DOHH2 (cell line): Measurements from ENCODE around the gene MYCBP2.

Experiments used
- EZH2phosphoT487 ChIP-seq: fragments of 200-600 bp; sonication (generic); IDR thresholded peaks from 2 replicates; pipeline ENCODE4 v1.6.1; 2017; ENCODE audit warnings: borderline replicate concordance, mild to moderate bottlenecking, antibody characterized with exemption, low read length, moderate library complexity, mixed read lengths
- TF ChIP-seq, protein P1 (sequence below): fragments of 200-600 bp; sonication (generic); IDR thresholded peaks from one replicate; pipeline ENCODE4 v1.5.1; 2014; ENCODE audit warnings: antibody characterized with exemption, mild to moderate bottlenecking, low read depth, low read length; ENCODE audit not compliant: poor library complexity, severe bottlenecking

- TF ChIP-seq, protein P1, sequence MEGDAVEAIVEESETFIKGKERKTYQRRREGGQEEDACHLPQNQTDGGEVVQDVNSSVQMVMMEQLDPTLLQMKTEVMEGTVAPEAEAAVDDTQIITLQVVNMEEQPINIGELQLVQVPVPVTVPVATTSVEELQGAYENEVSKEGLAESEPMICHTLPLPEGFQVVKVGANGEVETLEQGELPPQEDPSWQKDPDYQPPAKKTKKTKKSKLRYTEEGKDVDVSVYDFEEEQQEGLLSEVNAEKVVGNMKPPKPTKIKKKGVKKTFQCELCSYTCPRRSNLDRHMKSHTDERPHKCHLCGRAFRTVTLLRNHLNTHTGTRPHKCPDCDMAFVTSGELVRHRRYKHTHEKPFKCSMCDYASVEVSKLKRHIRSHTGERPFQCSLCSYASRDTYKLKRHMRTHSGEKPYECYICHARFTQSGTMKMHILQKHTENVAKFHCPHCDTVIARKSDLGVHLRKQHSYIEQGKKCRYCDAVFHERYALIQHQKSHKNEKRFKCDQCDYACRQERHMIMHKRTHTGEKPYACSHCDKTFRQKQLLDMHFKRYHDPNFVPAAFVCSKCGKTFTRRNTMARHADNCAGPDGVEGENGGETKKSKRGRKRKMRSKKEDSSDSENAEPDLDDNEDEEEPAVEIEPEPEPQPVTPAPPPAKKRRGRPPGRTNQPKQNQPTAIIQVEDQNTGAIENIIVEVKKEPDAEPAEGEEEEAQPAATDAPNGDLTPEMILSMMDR = no peak
- TF ChIP-seq EZH2phosphoT487 = no peak
Measured at GRCh38 chr13:77056382-77056781, 270.5 kb downstream of the MYCBP2 start.
